NCI-H526 (cell line): ENCODE data around the gene NIT1.

Experiments
- DNase-seq, 2 experiments: peaks; one replicate each; lab custom pipeline; 2025; lab: John Stamatoyannopoulos, UW

The NIT1 gene

GRCh38 chr1:161157867-161158266 is 40.0 kb downstream of the NIT1 start:
- no peak for DNase-seq

GRCh38 chr1:161158316-161159010 is 40.6 kb downstream of the NIT1 start:
- no peak for DNase-seq

DNA sequence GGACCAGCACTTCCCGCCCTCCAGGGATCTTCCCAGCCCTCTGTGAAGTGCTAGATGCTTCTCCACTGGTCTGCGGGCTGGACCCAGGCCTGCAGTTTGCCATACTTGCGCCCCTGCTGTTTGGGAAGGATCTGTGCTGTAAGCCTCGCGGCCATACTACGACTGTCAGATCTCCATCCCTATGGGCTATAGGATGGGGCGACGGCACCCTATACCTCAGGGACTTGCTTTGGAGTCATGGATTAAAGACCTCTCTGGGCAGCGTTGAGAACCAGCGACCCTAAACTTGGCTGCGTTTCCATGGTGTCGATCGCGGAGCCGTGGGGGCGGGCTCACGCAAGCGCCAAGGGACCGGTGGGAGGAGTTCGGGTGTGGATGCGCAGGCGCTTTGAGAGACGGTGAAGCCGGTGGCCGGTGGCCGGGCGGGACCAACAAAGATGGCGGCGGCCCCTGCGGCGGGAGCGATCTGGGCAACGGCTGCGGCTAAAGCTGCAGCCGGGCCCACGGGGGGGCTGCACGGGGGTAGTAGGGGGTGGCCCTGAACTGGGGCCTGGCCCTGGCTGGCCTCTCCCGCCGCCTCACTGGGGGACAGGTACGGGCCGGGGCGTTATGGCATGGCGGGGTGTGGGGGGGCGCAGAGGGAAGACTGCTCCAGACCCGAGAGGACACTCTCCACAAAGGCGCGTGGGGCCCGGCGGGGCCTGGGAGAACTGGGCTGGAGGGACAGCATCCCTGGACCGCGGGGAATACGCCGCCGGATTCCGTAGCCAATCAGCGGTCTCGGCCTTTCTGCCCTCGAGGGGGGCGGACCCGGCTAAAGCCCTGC is 41.4 kb downstream of the NIT1 start, which contains the start of gene USP21:
TSS of gene USP21 (plus strand) at position 414 of the 826 bp plus-strand sequence. CDS start 1,141 bp downstream, outside the sequence.
- DNase-seq = peak; percentile 93 to 99

GRCh38 chr1:161159913-161160243 is 42.0 kb downstream of the NIT1 start:
- no peak for DNase-seq

DNA sequence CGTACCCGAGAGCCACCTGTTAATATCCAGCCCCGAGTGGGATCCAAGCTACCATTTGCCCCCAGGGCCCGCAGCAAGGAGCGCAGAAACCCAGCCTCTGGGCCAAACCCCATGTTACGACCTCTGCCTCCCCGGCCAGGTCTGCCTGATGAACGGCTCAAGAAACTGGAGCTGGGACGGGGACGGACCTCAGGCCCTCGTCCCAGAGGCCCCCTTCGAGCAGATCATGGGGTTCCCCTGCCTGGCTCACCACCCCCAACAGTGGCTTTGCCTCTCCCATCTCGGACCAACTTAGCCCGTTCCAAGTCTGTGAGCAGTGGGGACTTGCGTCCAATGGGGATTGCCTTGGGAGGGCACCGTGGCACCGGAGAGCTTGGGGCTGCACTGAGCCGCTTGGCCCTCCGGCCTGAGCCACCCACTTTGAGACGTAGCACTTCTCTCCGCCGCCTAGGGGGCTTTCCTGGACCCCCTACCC is 42.8 kb downstream of the NIT1 start:
- no peak for DNase-seq

- no peak for DNase-seq
Observed at GRCh38 chr1:161161652-161162051, 43.7 kb downstream of the NIT1 start.

GRCh38 chr1:161162052-161162451 is 44.1 kb downstream of the NIT1 start:
- DNase-seq = no peak

- DNase-seq = no peak
Observed at GRCh38 chr1:161162806-161163205, 44.9 kb downstream of the NIT1 start.

- no peak for DNase-seq
Observed at GRCh38 chr1:161163793-161164192, 45.9 kb downstream of the NIT1 start.

DNA sequence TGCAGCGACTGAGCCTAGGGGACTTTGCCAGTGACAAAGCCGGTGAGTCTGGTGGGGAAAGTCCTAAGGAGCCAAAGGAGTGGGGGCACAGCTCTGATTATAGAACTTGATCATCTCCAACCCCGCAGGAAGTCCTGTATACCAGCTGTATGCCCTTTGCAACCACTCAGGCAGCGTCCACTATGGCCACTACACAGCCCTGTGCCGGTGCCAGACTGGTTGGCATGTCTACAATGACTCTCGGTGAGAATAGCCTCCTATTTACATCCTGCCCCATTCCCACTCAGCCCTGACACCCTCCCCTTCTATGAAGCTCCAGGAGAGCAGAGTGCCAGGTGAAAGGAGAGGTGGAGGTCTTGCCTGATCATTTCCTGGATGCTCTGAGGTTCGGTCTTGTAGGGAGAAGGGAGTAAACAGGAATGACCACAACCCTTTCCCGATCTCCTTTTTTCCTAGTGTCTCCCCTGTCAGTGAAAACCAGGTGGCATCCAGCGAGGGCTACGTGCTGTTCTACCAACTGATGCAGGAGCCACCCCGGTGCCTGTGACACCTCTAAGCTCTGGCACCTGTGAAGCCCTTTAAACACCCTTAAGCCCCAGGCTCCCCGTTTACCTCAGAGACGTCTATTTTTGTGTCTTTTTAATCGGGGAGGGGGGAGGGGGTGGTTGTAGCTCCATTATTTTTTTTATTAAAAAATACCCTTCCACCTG is 47.2 kb downstream of the NIT1 start:
- no peak for DNase-seq

- DNase-seq = peak; percentile 99 to 100
Observed at GRCh38 chr1:161165742-161166668, 48.1 kb downstream of the NIT1 start, which contains the start of gene PPOX. TSS of gene PPOX (plus strand) at chr1:161166426. CDS start at chr1:161166848, 422 bp downstream.

- DNase-seq = peak in 1 of 2 experiments; percentile 63
Observed at GRCh38 chr1:161166669-161167548, 49.0 kb downstream of the NIT1 start.

GRCh38 chr1:161168906-161169305 is 51.0 kb downstream of the NIT1 start:
- DNase-seq = no peak
